Testis (tissue), 2 donors: ENCODE data around the gene TAAR9.

Experiments used
- CTCF ChIP-seq, 3 experiments: fragments of 450-650 bp in 2 of 3; fragments of 200-600 bp in 1 of 3; sonication (generic) in 1 of 3; IDR thresholded peaks; one replicate each; pipeline ENCODE4 v1.5.1; 2016 to 2019; ENCODE audit warnings: antibody characterized with exemption in 3 of 3, mild to moderate bottlenecking in 2 of 3, moderate library complexity in 1 of 3
- POLR2A ChIP-seq: fragments of 450-650 bp; IDR thresholded peaks from one replicate; pipeline ENCODE4 v1.6.1; 2017; ENCODE audit warnings: antibody characterized with exemption, mild to moderate bottlenecking, moderate library complexity

- TF ChIP-seq CTCF (IDR thresholded peaks at IDR 0.05) = no peak
- no peak for TF ChIP-seq POLR2A
These were observed 10.8 kb downstream of the TAAR9 start for GRCh38 chr6:132548746-132549463.
